Stimulated activated CD8-positive, alpha-beta memory T cell treated with anti-CD3 and anti-CD28 coated beads, Interleukin-12 subunit alpha, Interleukin-12 subunit beta, amount 100 ng/mL, for 24 hours (primary cell): ENCODE results near the gene TNKS2.

ENCODE experiments used
- DNase-seq: peaks from one replicate; pipeline ENCODE4 v3.0.0-alpha.2; 2020; ENCODE audit errors: extremely low read depth

Gene TNKS2

GRCh38 chr10:91908337-91909116 is 110.3 kb downstream of the TNKS2 start:
- DNase-seq, result no peak

DNA sequence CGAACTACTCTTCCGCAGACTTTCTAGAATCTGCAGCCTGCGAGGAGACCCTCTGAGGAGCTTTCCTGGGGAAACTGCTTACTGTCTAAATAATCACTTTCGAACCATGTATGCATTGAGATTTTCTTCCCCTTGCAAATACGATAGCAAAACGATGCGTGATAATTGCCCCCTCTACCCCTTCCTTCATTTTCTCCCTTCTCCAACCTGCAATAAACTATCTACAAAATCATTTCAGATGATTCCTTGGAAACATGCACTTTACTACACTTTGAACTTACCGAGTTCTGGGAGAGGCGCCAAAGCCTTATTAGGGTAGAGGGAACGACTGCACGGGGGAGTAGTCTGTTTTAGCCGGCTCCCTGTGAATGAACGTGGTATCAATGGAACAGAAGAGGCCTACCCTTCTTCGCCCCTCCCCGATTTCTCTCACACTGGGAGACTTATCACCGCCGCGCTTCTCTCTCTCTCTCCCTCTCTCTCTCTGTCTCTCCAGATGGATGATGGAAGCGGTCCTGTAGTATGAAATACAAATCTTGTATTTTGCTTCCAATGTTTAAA is 111.0 kb downstream of the TNKS2 start, which contains the start of gene FGFBP3:
FGFBP3 (minus strand) TSS at position 370 of the 561 bp plus-strand sequence. CDS start 517 bp downstream, outside the sequence.
- no peak for DNase-seq

- no peak for DNase-seq
Measured at GRCh38 chr10:91910467-91910866, 112.2 kb downstream of the TNKS2 start.
